NCI-H2227 (cell line): ENCODE measurements around the gene PEX14.

ENCODE experiments used
- DNase-seq: peaks from one replicate; lab custom pipeline; 2025; ENCODE audit not compliant: unreplicated experiment; lab: John Stamatoyannopoulos, UW

The PEX14 gene

DNA sequence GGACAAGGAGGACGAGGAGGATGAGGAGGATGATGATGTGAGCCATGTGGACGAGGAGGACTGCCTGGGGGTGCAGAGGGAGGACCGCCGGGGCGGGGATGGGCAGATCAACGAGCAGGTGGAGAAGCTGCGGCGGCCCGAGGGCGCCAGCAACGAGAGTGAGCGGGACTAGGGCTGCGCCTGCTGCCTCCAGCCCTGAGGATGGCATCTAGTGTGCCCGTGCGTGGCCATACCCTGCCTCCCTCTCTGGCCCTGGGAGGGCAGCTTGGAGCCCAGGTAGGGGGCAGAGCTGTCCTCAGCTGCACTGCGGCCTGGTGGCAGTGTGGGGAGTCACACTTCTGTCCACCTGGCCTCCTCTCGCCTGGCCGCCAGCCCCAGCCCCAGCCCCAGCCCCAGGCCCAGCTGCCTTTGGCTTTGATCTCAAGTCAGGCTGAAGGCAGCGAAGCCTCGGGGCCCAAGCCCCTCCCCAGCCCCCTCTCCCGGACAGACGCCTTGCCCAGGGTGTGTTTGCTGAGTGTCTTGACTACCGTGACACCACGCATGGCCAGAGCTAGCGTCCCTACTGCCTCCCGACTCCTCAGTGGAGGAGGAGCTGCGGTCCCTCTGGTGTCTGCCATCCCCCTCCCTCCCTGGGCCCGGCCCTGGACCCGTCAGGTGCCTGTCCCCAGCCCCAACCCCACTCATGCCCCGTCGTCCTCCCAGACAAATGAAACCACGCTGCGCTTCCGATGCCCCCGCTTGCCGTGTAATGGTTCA, 155.2 kb downstream of the PEX14 start:
- DNase-seq, result no peak

DNA sequence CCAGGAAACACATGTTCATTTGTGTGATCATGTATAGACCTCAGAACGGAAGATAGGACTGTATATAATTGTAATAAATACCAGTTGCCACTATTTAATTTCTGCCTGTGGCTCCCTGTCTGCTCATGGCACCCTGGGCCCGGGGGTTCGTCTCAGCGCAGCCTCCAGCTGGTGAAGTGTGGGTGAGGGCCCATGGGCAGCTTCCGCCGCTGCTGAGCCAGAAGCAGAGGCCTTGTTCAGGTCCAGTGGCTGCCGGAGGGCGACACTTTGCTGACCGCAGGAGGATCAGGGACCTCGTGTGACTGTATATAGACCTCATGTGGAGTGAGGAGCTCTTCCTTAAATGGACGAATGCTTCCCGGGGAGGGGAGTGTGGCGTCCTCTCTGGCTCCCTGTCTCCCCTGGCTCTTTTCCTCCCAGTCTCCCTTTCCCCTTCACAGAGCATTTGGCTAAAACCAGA, 155.9 kb downstream of the PEX14 start:
- DNase-seq, result no peak

DNA sequence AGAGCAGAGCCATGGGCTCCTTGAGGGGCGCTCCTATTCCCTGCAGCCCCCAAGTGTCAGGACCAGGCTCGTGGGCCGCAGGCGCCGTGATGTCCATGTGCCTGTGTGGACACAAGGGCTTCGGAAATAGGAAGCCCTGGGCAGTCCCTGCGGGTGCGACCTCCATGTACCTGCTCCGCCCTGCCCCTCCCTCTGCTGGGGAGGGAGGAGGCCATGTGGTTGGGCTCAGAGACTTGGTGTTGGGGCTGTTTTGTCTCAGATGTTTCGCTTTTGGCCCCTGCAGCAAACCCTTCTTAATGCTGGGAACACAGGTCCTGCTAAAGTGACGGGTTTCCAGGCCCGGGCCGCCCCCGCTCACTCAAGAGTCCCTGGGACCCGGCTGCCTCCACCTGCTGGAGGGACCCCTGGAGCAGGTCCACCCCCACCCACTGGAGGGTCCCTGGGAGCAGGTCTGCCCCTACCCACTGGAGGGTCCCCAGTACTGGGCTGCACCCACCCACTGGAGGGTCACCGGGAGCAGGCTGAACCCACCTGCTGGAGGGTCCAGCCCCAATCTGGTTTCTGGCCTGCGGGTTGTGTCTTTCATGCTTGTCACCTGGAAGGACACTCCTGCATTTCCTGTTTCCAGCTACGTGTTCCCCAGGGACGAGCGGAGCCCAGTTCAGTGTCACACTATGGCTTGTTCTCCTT, 156.5 kb downstream of the PEX14 start:
- no peak for DNase-seq

DNA sequence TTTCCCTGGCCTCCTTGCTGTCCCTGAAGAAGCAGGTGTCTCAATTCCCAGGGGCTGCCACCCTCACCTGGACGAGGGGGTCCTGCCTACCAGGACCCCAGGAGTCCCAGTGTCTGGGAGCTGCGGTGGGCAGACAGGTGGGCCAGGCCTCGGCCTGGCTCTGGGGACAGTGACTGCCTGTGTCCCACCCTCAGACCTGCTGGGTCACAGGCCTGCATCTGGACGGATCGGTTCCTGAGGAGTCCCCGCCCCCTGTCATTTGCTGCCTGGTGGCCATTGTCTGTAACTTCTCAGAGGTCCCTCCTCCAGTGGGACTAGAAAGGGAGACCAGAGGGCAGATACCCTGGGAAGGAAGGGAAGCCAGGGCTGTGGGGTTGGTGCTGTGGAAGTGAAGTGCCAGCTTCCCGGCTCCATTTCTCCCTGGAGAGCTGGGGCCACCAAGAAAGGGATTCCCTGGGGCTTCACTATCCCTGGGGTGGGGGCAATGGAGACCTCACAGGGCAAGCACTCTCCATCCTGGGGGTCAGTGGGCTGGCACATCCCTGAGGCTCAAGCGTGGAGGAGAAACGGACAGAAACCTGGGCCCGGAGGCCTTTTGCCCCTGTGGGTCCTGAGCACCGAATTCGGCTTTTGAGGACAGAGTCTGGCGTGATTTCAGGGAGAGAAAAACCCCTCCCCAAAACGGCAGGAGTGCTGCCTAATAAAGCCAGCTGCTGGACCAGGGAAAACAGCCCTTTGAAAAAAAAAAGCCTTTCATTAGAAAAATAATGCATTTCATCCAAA, 157.3 kb downstream of the PEX14 start:
- no peak for DNase-seq

DNA sequence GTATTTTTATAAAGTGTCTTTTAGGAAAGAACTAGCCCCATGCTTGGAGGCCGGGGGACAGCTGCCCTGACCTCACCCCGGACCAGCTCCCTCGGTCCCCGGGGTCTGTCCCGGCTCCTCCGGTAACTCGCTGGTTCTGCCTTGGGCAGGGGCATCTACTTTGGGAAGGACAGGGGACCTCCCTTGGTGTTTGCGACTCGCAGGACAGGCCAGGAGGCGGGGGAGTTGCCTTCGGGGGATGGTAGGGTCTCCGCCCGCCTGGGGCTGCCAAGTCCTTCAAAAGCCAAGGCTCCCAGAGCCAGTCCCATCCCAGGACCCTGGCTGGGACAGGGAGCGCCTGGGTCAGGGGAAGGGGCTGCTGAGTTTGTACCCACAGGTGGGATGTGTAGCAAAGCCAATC, 157.9 kb downstream of the PEX14 start:
- no peak for DNase-seq

DNA sequence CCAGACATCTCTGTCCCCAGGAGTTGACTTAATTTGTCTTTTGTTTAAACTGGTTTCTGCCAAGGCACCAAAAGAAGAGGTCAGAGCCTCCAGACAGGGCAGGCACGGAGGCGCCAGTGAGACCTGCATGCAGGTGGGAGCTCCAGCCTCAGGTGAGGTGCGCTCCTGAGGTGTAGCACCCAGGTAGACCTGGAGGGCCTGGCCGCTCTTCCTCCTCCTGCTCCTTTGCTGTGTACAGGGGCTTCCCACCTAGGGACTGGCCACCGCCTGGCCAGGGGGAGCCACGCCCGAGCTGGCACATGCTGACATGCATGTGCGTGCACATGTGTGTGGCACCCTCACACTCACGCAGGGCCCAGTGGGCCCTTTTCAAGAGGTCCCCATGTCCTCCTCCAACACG, 158.7 kb downstream of the PEX14 start:
- DNase-seq, result no peak

DNA sequence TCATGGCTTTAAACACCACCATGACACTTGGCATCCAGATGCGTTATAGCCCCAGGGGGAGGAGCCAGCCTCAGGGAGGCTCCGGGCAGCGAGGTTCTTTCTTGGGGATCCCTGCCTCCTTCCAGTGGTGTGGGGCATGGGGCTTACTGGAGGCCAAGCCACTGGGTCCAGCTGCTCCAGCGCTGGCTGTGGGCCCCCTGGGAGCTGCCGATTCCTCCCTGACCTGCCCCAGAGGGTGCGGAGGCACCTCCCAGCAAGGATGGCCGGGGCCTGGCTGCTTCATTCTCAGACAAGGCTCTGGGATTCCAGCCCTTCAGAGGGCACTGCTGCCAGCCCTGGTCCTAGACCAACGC, 159.3 kb downstream of the PEX14 start:
- no peak for DNase-seq

DNA sequence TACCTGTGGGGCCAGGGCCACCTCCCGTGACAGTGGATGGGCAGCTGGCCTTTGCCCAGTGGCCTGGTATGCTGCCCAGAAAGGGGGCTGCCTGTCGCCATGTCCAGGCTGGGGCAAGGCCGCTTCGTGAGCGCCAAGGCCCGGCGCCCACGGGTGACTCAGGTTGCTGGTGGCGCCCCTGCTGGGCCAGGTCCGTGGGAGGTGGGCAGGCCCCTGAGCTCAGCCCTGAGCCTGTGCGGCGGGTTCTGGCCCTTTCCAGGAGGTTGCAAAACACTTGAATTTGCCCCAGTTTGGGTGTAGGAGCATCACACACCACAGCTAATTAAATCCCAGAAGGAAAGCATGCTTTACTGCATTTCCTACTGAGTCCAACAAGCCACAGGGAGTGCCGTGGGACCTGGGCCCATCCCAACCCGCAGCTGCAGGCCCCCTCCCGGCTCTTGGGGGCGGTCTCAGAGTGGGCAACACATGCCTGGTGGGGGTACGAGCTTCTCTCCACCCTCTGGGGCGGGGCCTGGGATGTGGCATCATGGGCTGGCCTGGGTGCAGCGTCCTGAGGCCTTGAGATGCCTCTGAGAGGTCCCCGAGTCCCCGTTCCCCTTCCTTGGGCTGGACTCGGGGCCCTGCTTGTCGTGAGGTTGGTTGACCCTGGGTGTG, 159.8 kb downstream of the PEX14 start:
- no peak for DNase-seq

DNA sequence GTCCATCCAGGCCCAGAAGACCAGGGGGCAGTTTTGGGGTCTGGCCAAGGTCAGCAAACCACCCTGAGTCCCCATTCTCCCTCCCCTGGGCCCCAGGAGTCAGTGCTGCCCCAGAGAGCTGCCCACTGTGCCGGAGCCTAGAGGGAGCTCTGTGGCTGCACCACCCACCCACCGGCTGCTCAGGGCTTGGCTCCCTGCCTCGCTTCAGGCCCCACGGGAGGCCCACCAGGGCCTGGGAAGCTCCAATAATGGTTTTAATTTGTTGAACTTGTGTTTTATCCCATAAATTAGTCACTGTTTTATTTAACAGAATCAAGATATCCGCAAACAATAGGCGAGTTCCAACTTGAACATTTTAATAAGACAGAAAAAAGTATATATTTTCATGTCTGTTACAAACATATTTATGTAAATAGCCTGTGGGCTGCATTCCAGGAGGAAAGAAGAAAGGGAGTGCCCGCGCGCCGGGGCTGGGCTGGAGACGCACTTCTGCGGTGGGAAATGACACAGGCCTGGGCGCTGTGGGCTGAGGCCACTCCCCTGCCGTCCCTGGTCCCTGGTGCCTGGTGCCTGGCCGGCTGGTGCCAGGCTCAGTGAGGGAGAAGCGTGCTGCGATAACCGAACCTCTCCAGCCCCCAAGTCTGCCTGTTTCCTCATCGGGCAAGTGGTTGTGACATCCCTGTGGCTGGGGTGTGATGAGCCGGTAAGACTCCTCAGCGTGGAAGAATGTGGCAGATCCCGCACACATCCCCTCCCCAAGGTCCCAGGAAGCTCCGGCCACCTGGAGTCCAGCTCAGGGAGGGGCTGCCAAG, 160.5 kb downstream of the PEX14 start:
- no peak for DNase-seq

DNA sequence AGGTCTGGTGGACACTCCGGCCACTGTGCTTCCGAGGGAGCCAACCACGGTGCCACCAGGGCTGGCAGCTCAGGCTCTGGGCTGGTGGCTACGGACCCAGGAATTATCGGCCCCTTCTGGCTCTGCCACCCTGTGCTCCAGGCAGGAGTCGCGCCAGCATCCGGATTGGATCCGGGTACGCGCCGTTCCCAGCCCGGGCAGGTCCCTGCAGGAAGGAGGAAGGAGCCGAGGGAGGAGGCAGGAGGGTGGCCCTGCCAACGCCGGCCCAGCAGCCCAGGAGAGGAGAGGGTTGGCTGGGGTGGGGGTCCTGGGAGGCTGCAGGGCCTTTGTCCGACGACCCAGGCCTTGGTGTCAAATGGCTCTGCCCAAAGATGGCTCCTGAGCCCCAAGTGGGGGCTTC, 161.2 kb downstream of the PEX14 start:
- DNase-seq, result no peak

DNA sequence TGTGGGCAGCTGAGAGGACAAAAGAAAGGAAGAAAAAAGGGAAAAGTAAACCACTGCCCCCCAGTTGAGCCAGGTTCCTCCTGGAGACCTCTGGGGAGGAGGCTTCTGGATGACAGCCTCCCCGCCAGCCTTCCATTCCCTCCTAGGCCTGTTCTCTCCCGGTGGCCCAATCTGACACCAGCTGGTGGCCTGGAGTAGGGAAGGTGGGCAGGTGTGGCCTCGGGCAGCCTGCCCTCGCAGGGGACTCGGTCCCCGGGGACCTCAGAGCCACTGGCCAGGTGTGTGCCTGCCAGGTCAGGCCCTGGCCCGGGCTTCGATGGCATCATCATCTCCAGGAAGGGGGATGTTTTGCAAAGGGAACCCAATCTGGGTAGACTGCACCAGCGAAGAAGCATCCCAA, 162.7 kb downstream of the PEX14 start:
- no peak for DNase-seq

DNA sequence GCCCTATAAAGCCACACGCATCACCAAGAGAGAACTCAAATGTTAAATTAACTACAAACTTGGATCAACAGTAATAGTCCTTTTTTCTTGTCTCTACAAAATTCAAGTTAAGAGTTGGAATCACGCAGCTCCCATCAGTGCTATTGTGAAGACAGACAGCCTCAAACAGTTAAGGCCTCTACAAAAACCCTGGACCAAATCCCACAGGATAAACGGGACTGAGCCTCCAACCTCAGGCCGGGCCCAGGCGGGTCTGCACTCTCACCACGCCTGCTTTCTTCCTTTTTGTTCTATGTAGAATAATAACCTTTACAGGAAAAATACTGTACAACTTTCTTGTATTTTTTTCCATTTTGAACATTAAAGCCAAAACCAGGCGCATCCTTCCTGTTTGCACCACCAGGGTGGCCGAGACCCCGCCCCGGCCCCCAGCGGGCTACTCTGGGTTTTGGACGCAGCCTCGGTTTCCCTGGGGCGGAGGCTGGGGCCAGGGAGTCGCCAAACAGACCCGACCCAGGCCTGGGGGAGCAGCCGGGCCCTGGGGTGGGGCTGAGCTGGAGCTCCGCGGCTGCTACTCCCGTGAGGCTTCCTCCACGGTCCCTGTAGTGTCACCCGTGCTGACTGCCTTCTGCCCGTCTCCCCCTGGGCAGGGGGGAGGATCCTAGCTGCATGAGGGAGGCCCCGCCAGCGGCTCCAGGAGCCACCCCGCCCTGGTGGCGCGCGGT, 163.2 kb downstream of the PEX14 start:
- no peak for DNase-seq

DNA sequence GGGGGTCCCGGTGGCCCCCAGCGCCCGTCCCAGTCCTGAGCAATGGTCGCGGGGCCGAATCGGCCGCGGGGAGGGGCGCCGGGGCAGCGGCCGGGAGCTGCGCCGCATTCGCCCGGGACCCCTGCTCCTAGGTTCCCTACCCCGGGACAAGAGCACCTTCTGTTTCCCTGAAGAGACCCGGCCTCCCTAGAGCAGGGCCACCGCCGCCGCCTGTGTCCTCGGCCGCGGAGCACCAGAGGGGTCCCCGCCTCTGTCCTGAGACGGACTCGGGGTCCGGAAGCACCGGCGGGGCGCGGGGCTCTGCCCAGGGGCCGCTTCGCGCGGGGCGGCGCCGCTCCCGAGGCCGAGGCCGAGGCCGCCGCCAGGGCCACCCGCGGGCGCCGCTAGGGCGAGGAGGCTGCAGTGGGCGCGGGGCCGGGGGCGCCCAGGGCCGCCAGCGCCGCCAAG, 163.8 kb downstream of the PEX14 start:
- DNase-seq, result no peak

DNA sequence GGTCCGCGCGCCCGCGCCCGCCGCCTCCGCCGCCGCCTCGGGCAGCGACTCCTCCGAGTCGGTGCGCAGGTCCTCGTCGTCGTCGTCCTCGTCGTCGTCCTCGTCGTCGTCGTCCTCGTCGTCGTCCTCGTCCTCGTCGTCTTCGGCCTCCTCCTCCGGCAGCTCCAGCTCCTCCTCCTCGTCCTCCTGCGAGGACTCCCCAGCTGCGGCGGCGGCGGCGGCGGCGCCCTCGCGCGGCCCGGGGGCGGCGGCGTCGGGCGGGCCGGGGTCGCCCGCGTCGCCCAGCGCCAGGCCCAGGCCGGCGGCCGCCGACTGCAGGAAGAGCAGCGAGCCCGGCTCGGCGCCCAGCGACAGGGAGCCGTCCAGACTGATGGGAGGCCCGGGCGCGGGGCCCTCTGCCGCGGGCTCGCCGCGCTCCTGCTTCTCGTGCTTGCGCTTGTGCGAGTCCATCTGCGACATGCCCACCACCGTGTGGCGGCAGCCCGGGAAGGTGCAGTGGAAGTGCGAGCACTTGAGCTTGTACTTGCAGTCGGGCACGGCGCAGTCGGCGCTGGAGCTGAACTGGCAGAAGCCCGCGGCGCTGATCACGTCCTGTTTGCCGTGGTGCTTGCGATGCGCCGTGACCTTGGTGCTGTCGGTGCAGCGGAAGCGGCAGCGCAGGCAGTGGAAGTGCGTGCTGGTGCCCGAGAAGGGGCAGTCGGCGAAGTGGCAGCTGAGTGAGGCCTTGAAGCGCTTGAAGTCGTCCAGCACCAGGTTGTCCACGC, 164.4 kb downstream of the PEX14 start:
- DNase-seq, result no peak

DNA sequence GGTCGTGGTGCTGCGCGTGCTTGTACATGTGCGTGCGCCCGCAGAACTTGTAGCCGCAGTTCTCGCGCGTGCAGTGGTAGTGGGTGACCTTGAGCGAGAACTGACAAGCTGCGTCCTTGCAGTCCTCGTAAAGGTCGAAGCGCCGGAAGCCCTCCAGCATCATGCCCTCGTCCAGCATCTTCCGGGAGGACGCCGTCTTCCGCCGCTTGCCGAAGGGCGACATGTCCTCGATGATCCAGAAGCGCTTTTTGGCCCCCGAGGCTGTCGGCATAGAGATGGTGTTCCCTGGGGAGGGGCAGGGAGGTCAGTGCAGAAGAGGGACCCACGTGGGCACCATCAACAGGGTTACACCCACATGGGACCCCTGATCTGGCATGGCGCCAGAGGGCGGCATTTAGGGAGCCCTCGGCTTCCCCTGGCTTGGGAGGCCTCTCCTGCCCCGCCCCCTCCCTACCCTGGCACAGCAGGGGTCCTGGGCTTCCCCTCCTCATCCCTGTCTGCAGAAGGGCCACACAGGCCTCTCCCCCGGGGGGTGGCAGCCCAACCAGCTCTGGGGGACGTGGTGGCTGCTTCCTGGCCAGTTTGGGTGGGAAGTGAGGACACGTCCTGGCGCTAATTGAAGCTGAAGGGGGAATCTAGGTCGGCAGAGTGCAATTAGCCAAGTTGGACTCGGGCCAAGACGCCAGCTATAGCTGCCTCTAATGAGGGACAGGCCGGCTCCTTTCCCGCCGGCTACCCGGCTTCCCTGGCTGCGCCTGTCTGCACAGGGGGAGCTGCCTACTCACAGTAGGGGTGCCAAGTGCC, 165.2 kb downstream of the PEX14 start:
- DNase-seq, result peak; percentile 54

DNA sequence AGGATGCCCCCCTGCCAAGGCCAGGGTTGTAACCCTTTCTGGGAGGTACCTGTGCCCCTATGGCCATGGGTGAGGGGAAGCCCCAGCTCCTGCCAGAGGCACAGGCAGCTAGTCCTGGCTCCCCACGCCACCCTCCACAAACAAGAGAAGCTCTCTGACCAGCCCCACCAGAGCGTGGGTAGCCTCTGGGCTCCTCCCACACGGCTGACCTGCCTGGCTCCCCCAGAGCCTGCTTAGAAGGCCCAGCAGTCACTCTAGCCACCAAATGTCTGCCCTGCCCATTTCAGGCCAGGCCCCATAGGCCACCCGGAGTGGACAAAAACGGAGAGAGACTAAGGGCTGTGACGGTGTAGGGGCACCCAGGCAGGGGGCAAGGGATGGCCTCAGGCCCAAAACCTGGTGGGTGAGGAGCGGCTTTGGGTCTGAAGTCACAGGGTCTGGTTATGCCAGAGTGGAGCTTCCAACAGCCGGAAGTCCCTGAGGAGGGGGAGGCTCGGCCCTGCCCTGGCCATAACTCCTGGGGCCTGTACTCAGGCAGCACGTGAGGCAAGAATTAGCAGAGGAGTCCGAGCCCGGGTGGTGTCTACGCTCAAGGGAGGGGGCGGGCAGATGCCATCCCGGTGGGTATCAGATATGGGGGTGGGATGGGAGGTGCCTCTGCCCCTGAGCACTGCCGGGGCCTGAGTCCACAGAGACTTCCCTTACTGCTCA, 166.2 kb downstream of the PEX14 start:
- DNase-seq, result no peak

DNA sequence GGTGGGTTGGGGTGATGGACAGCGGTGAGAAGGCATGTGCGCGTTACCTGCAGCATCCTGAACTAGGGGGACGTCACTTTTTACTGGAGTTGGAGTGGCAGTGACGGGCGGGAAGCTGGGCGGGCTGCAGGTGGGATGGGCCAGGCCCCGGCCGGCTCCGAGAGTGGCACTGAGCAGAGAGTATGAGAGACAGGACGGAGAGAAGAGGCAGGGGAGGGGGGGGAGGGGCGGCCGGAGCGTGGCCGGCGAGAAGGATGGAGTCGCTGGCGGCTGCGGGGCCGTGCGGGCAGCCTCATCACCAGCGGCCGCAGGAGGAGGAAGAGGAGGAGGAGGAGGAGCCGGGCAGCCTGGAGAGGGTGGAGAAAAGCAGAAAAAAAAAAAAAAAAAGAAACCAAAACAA, 167.2 kb downstream of the PEX14 start:
- DNase-seq, result no peak
